ENCODE results near the gene TECTA.

The TECTA gene

DNA sequence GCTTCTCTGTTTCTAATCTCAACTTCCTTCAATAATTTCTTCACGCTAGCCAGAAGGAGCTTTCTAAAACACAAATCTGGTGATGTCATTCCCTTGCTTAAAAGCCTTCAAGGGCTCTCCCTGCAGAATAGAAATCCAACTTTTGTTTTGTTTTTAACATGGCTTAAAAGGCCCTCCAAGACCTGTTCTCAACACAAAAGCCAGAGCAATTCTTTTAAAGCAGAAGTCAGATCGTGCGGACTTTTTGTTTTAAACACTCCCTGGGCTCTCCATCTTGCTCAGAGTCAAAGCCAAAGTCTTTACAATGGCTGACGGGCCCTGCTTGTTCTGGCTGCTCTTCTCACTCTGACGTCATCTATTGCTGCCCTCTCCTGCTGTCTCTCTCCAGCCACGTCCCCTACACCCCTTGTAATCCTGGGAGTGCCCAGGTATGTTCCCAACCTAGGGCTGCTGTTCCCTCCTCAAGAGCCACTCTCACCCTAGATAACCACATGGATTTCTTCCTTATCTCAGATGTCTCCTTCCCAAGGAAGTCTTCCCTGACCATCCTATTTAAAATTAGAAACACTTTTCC, 22.5 kb downstream of the TECTA start:
- Histone ChIP-seq H3K27me3 (no peaks in the 10 kb centered on the region), H3K9me3 (no peaks in the 10 kb centered on the region), H3K4me3 (ENCODE audit: low read depth, low read length) (no peak overlapping the region), H3K4me1 (no peaks in the 10 kb centered on the region), H3K36me3 (no peaks in the 10 kb centered on the region)
- TF ChIP-seq, protein P1, sequence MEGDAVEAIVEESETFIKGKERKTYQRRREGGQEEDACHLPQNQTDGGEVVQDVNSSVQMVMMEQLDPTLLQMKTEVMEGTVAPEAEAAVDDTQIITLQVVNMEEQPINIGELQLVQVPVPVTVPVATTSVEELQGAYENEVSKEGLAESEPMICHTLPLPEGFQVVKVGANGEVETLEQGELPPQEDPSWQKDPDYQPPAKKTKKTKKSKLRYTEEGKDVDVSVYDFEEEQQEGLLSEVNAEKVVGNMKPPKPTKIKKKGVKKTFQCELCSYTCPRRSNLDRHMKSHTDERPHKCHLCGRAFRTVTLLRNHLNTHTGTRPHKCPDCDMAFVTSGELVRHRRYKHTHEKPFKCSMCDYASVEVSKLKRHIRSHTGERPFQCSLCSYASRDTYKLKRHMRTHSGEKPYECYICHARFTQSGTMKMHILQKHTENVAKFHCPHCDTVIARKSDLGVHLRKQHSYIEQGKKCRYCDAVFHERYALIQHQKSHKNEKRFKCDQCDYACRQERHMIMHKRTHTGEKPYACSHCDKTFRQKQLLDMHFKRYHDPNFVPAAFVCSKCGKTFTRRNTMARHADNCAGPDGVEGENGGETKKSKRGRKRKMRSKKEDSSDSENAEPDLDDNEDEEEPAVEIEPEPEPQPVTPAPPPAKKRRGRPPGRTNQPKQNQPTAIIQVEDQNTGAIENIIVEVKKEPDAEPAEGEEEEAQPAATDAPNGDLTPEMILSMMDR (IDR thresholded peaks at IDR 0.05; ENCODE audit: low read depth, low read length): no peak
- no peak for DNase-seq

DNA sequence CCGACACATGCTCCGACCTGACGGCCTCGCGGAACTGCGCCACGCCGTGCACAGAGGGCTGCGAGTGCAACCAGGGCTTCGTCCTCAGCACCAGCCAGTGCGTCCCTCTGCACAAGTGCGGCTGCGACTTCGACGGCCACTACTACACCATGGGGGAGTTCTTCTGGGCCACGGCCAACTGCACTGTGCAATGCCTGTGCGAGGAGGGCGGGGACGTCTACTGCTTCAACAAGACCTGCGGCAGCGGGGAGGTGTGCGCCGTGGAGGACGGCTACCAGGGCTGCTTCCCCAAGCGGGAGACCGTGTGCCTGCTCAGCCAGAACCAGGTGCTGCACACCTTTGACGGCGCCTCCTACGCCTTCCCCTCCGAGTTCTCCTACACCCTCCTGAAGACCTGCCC, 26.8 kb downstream of the TECTA start:
- no peak overlapping the region for H3K4me3 ChIP-seq (ENCODE audit: low read depth, low read length)
- no peaks in the 10 kb centered on the region for H3K9me3 ChIP-seq
- DNase-seq: no peak
- H3K4me1 ChIP-seq: peaks cover 2% of the 10 kb centered on the region; the same call in 1 of the 2 replicates
- no peaks in the 10 kb centered on the region for H3K36me3 ChIP-seq
- H3K27me3 ChIP-seq: no peaks in the 10 kb centered on the region
- TF ChIP-seq, protein P1 (IDR thresholded peaks at IDR 0.05; ENCODE audit: low read depth, low read length): no peak

DNA sequence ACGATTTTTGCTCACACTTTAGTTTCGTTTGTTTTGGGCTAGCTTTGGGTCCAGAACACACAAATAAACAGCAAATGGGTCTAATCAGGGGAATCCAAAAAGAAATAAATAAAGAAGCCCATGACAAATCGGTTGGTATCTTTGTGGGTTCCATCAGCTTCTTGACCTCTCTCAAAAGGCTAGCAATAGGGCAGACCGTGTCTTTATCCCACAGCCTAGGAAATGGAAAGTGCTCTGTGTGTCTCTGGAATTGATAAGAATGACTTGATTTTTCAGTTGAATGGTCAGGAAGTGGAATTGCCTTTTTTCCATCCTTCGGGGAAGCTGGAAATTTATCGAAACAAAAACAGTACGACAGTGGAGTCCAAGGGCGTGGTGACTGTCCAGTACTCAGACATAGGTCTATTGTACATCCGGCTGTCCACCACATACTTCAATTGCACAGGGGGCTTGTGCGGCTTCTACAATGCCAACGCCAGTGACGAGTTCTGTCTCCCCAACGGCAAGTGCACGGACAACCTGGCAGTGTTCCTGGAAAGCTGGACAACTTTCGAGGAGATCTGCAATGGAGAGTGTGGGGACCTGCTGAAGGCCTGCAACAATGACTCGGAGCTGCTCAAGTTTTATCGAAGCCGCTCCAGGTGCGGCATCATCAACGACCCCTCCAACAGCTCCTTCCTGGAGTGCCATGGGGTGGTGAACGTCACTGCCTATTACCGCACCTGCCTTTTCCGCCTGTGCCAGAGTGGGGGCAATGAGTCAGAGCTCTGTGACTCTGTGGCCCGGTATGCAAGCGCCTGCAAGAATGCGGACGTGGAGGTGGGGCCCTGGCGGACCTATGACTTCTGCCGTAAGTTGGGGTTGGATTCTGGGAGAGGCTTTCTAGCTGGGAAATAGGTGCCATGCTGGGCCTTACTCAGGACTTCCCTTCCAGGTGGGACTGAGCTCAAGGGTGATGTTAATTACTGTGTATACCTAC, 28.6 kb downstream of the TECTA start:
- H3K9me3 ChIP-seq: no peaks in the 10 kb centered on the region
- no peak overlapping the region for H3K4me3 ChIP-seq (ENCODE audit: low read depth, low read length)
- H3K36me3 ChIP-seq: no peaks in the 10 kb centered on the region
- peaks cover 4% of the 10 kb centered on the region for H3K4me1 ChIP-seq
- H3K27me3 ChIP-seq: no peaks in the 10 kb centered on the region
- TF ChIP-seq, protein P1 (IDR thresholded peaks at IDR 0.05; ENCODE audit: low read depth, low read length): no peak
- DNase-seq: no peak

DNA sequence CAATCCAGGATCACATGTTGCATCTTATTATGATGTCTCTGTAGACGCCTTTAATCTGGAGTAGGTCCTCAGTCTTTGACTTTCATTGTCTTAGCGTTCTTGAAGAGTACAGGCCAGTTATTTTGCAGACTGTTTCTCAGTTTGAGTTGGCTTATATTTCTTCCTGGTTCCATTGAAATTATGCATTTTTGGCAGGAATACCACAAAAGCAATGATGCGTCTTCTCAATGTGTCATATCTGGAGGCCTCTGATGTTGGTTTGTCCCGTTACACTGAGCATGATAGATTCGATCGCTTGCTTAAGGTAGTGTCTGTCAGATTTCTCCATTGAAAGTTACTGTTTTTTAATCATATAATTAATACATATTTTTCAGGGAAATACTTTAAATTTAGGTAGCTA, 30.6 kb downstream of the TECTA start:
- no peak for DNase-seq
- no peaks in the 10 kb centered on the region for H3K36me3 ChIP-seq
- H3K9me3 ChIP-seq: no peaks in the 10 kb centered on the region
- no peaks in the 10 kb centered on the region for H3K27me3 ChIP-seq
- TF ChIP-seq, protein P1 (IDR thresholded peaks at IDR 0.05; ENCODE audit: low read depth, low read length): no peak
- H3K4me3 ChIP-seq (ENCODE audit: low read depth, low read length): no peak overlapping the region
- peaks cover 9% of the 10 kb centered on the region for H3K4me1 ChIP-seq

DNA sequence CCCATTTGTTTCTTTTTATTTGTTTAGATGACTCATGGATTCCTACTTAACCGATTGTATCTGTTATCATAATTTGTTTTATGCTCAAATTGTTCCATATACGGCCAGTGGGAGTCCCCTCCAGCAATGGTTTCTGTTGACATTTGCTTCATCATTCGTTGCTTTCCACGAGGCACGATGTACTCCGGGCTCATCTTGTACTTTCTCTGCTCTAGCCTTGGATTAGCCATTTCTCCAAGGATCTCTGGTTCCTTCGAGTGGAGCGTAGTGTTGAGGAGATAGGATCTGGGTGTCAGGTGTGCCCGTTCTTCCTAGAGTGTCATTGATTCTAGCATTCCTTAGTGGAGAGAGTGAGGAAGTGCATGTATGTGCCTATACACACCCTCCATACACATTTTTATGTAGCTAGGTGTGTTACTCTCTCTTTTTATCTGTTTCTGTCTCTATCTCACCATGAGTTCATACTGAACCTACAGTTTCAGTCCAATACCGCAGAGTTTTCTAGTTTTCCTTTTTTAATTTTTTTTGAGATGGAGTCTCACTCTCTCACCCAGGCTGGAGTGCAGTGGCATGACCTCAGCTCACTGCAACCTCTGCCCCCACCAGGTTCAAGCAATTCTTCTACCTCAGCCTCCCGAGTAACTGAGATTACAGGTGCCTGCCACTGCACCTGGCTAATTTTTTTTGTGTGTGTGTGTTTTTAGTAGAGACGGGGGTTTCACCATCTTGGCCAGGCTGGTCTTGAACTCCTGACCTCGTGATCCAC, 31.4 kb downstream of the TECTA start:
- DNase-seq: no peak
- TF ChIP-seq, protein P1 (IDR thresholded peaks at IDR 0.05; ENCODE audit: low read depth, low read length): peak; percentile 7; the same call in 1 of the 2 replicates
- Histone ChIP-seq H3K36me3 (no peaks in the 10 kb centered on the region), H3K4me3 (ENCODE audit: low read depth, low read length) (no peak overlapping the region), H3K9me3 (no peaks in the 10 kb centered on the region), H3K4me1 (peaks cover 9% of the 10 kb centered on the region), H3K27me3 (no peaks in the 10 kb centered on the region)

Data from BE2C (cell line).